SK-N-MC (cell line): Measurements from ENCODE around the gene PDCD10.

Source experiments
- DNase-seq: peaks from one replicate; pipeline ENCODE4 v3.0.0-alpha.2; 2011; ENCODE audit warnings: low read depth, low spot score
- H3K27ac ChIP-seq: fragments of 200-600 bp; sonication (generic); 2 replicates; pipeline ENCODE4 v1.5.1; 2016; ENCODE audit warnings: mixed run types
- H3K36me3 ChIP-seq: fragments of 200-600 bp; sonication (generic); 2 replicates; pipeline ENCODE4 v1.6.1; 2017; ENCODE audit warnings: antibody characterized with exemption, low read length, mixed read lengths; ENCODE audit not compliant: insufficient read depth
- H3K4me3 ChIP-seq: fragments of 200-600 bp; sonication (generic); 2 replicates; pipeline ENCODE4 v1.5.1; 2016
- H3K9ac ChIP-seq: fragments of 200-600 bp; sonication (generic); 2 replicates; pipeline ENCODE4 v1.8.0; 2017; ENCODE audit warnings: mixed run types, mixed read lengths; ENCODE audit not compliant: insufficient read length
- H3K9me3 ChIP-seq: fragments of 200-600 bp; sonication (generic); 2 replicates; pipeline ENCODE4 v1.6.1; 2017; ENCODE audit warnings: low read depth, mild to moderate bottlenecking, antibody characterized with exemption, low read length, moderate library complexity, mixed read lengths
- EZH2 ChIP-seq: fragments of 200-600 bp; sonication (generic); IDR thresholded peaks from one replicate; pipeline ENCODE4 v1.6.1; 2017; ENCODE audit warnings: antibody characterized with exemption
- FOXP2 ChIP-seq: optimal IDR thresholded peaks from 2 replicates; pipeline ENCODE3; 2011; ENCODE audit warnings: mild to moderate bottlenecking, moderate library complexity; ENCODE audit not compliant: insufficient read depth; ENCODE audit errors: extremely low read length, control extremely low read depth
- POLR2AphosphoS5 ChIP-seq: IDR thresholded peaks from 2 replicates; pipeline ENCODE4 v1.6.1; 2012; ENCODE audit warnings: mild to moderate bottlenecking, low read depth, low read length, borderline replicate concordance

PDCD10 gene

GRCh38 chr3:167691366-167691765 lies 43.3 kb downstream of the PDCD10 start:
- peak; percentile 62 for DNase-seq

GRCh38 chr3:167684388-167684993 lies 50.2 kb downstream of the PDCD10 start:
- Histone ChIP-seq H3K4me3 (no peak overlapping the region), H3K9ac (no peak overlapping the region), H3K9me3 (no peaks in the 10 kb centered on the region), H3K27ac (no peak overlapping the region), H3K36me3 (peaks cover 41% of the 10 kb centered on the region)
- peak; percentile 61 for DNase-seq
- TF ChIP-seq FOXP2 = no peak
- no peak for TF ChIP-seq POLR2AphosphoS5
- TF ChIP-seq EZH2 = no peak

More at GRCh38 chr3:167691366-167691765, 43.3 kb downstream of the PDCD10 start:
- peak; percentile 20; the same call in 1 of the 2 replicates for TF ChIP-seq POLR2AphosphoS5
- peak; percentile 14 for TF ChIP-seq FOXP2
- TF ChIP-seq EZH2 = no peak
- H3K36me3 ChIP-seq = peaks cover 36% of the 10 kb centered on the region
- no peak overlapping the region for H3K9ac ChIP-seq
- H3K4me3 ChIP-seq = no peak overlapping the region
- H3K27ac ChIP-seq = no peak overlapping the region
- H3K9me3 ChIP-seq = no peaks in the 10 kb centered on the region

- no peak overlapping the region for H3K9ac ChIP-seq
- H3K27ac ChIP-seq = no peak overlapping the region
- TF ChIP-seq EZH2 = no peak
- no peak for TF ChIP-seq FOXP2
- TF ChIP-seq POLR2AphosphoS5 = no peak
- no peak for DNase-seq
- no peak overlapping the region for H3K4me3 ChIP-seq
- H3K36me3 ChIP-seq = peaks cover 61% of the 10 kb centered on the region
- 0 out of 2 replicates have a peak, but pooled peaks cover 7% of the 10 kb centered on the region for H3K9me3 ChIP-seq
Measured at GRCh38 chr3:167679526-167679925, 55.2 kb downstream of the PDCD10 start.

DNA sequence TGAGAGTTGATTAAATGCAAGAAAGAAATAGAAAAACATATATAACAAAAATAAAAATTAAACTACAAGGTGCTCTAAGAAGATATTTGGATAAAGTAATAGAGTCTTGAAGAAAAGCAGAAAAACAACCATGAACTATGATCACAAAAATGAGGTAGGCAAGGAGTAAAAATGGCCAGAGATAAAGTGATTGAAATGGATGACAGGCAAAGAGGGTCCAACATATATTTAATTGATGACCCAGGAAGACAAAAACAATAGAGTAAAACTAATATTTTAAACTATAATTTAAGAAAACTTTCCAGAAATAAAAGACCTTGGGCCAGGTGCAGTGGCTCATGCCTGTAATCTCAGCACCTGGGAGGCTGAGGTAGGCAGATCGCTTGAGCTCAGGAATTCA lies 58.8 kb downstream of the PDCD10 start:
- no peak for DNase-seq
- TF ChIP-seq EZH2 = no peak
- TF ChIP-seq FOXP2 = no peak
- TF ChIP-seq POLR2AphosphoS5 = no peak
- peaks cover 61% of the 10 kb centered on the region for H3K36me3 ChIP-seq
- no peak overlapping the region for H3K9ac ChIP-seq
- H3K4me3 ChIP-seq = no peak overlapping the region
- no peak overlapping the region for H3K27ac ChIP-seq
- H3K9me3 ChIP-seq = 0 out of 2 replicates have a peak, but pooled peaks cover 7% of the 10 kb centered on the region

- Histone ChIP-seq H3K9me3 (0 out of 2 replicates have a peak, but pooled peaks cover 7% of the 10 kb centered on the region), H3K9ac (no peak overlapping the region), H3K4me3 (no peak overlapping the region), H3K27ac (no peak overlapping the region), H3K36me3 (peaks cover 51% of the 10 kb centered on the region)
- DNase-seq = no peak
- TF ChIP-seq EZH2 = no peak
- TF ChIP-seq FOXP2 = no peak
Measured at GRCh38 chr3:167673221-167673620, 61.5 kb downstream of the PDCD10 start.

- TF ChIP-seq POLR2AphosphoS5 = no peak
- no peak for TF ChIP-seq FOXP2
- no peak for TF ChIP-seq EZH2
- Histone ChIP-seq H3K9ac (no peak overlapping the region), H3K27ac (no peak overlapping the region), H3K36me3 (peaks cover 45% of the 10 kb centered on the region), H3K9me3 (0 out of 2 replicates have a peak, but pooled peaks cover 7% of the 10 kb centered on the region), H3K4me3 (no peak overlapping the region)
- DNase-seq = no peak
Measured at GRCh38 chr3:167671878-167672427, 62.7 kb downstream of the PDCD10 start.

DNA sequence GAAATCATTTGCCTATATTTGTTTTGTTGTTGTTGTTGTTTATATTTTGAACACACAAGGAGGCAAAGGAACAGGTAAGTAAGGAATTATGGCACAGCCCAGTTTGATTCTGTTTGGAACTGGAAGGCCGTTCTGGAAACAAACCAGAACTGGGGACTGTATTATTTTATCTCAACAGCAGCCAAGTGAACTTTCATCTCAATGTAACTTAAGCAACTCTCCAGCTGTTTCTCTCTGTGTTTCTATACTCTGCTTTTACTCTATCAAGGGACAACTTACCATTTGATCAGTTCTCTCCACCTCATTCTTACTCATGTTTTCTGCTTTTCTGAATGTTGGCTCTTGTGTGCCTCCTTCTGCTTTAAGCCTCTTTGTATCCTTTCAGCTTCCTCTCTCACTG lies 65.0 kb downstream of the PDCD10 start:
- no peak overlapping the region for H3K27ac ChIP-seq
- no peak for DNase-seq
- TF ChIP-seq EZH2 (no peak), FOXP2 (no peak), POLR2AphosphoS5 (no peak)

GRCh38 chr3:167668651-167669050 lies 66.0 kb downstream of the PDCD10 start:
- no peak for DNase-seq
- H3K9me3 ChIP-seq = no peaks in the 10 kb centered on the region

More for the DNA sequence above, 65.0 kb downstream of the PDCD10 start:
- Histone ChIP-seq H3K9ac (no peak overlapping the region), H3K9me3 (no peaks in the 10 kb centered on the region), H3K36me3 (peaks cover 24% of the 10 kb centered on the region), H3K4me3 (no peak overlapping the region)

More at GRCh38 chr3:167668651-167669050, 66.0 kb downstream of the PDCD10 start:
- Histone ChIP-seq H3K9ac (no peak overlapping the region), H3K27ac (no peak overlapping the region), H3K36me3 (peaks cover 13% of the 10 kb centered on the region; the same call in 1 of the 2 replicates), H3K4me3 (no peak overlapping the region)
- TF ChIP-seq FOXP2 = no peak
- no peak for TF ChIP-seq EZH2
- no peak for TF ChIP-seq POLR2AphosphoS5
